GM23338 (cell line): ENCODE measurements around the gene TUFT1.

ENCODE experiments used
- CREB1 ChIP-seq: fragments of 250-450 bp; sonication (Bioruptor Pico); IDR thresholded peaks from 2 replicates; pipeline ENCODE4 v1.5.0; 2020; ENCODE audit warnings: low read depth, mild to moderate bottlenecking, moderate library complexity
- CTCF ChIP-seq, 2 experiments: fragments of 200-600 bp in 1 of 2; sonication (generic) in 1 of 2; conservative IDR thresholded peaks; 2 replicates each; pipeline versions ENCODE4 v1.5.1 to v1.6.1; 2016 to 2017; ENCODE audit warnings: antibody characterized with exemption in 2 of 2, low read depth in 2 of 2, mild to moderate bottlenecking in 2 of 2, moderate library complexity in 1 of 2
- EZH2 ChIP-seq: fragments of 200-600 bp; sonication (generic); IDR thresholded peaks from one replicate; pipeline ENCODE4 v1.8.0; 2017; ENCODE audit warnings: antibody characterized with exemption, mild to moderate bottlenecking, low read depth; ENCODE audit not compliant: unreplicated experiment
- EZH2phosphoT487 ChIP-seq: fragments of 200-600 bp; sonication (generic); IDR thresholded peaks from one replicate; pipeline ENCODE4 v1.8.1; 2018; ENCODE audit warnings: antibody characterized with exemption; ENCODE audit not compliant: unreplicated experiment
- POLR2AphosphoS5 ChIP-seq: IDR thresholded peaks from 2 replicates; pipeline ENCODE4 v1.6.1; 2016; ENCODE audit warnings: antibody characterized with exemption, low read depth
- REST ChIP-seq: IDR thresholded peaks from one replicate; pipeline ENCODE4 v1.6.1; 2018; ENCODE audit warnings: antibody characterized with exemption; ENCODE audit not compliant: unreplicated experiment
- STAT1 ChIP-seq: IDR thresholded peaks from one replicate; pipeline ENCODE4 v1.6.1; 2016; ENCODE audit warnings: antibody characterized with exemption; ENCODE audit not compliant: unreplicated experiment
- ZNF114 ChIP-seq: fragments of 250-450 bp; sonication (Bioruptor Pico); IDR thresholded peaks from 2 replicates; pipeline ENCODE4 v1.5.0; 2020; ENCODE audit warnings: mild to moderate bottlenecking, moderate library complexity
- ZNF331 ChIP-seq: fragments of 250-450 bp; sonication (Bioruptor Pico); IDR thresholded peaks from 2 replicates; pipeline ENCODE4 v1.5.0; 2020; ENCODE audit warnings: low read depth, mild to moderate bottlenecking, moderate library complexity
- ZNF462 ChIP-seq: fragments of 250-450 bp; sonication (Bioruptor Pico); IDR thresholded peaks from 2 replicates; pipeline ENCODE4 v1.5.0; 2020; ENCODE audit warnings: mild to moderate bottlenecking, moderate library complexity

GRCh38 chr1:151512801-151513625 lies 27.1 kb upstream of the TUFT1 start:
- TF ChIP-seq CREB1 (CRISPR knock-in tag), result no peak
- TF ChIP-seq CTCF (conservative IDR thresholded peaks at IDR 0.05; ENCODE audit: low read depth in 2 of 2), result no peak
- TF ChIP-seq REST, result no peak
- TF ChIP-seq EZH2phosphoT487, result no peak
- no peak for TF ChIP-seq EZH2
- TF ChIP-seq POLR2AphosphoS5, result no peak
- TF ChIP-seq ZNF331 (CRISPR knock-in tag), result no peak
- TF ChIP-seq STAT1, result no peak
- TF ChIP-seq ZNF462 (CRISPR knock-in tag), result no peak
- TF ChIP-seq ZNF114 (CRISPR knock-in tag), result no peak
